ENCODE measurements around the gene TLCD3B.

Gene TLCD3B

DNA sequence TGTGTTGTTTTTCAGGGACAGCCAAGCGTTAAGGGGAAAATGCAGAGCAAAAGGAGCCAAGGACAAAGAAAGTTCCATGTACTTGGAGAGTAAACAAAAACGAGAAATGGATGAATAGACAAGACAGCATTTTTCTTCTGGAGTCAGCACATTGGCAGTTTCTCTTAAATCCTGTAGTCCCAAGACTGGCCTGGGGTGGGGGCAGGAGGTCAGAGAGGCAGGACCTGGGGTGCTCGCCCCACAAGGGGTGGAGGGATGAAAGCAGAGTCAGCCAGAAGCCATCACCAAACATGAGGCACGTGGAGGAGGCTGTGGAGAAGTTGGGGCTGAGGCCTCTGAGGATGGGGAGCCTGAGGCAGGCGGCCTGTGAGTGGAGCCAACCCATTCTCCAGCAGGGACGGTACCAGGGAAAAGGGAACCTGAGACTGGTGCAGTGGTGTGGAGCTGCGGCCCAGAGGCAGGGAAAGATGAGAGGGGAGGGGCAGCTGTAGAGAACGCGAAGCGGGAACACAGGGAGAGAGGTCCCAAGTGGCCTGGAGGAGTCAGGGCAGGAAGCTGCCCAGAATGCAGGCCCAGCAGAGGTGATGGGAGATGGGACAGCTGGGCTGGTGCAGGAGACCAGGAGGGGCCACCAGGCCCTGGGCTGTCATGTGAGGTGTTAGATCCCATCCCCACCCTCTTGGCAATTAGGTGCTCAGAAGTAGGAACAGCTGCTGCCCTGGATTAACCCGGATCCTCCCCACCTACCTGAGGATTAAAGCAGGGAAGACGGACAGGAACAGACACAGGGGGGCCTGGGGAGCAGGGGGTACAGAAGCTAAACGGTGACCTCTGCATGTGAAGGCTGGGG lies 3.3 kb downstream of the TLCD3B start:
- Histone ChIP-seq H3K27ac (ENCODE audit: low read depth, low read length) (no peak overlapping the region), H3K14ac (ENCODE audit: low read length) (no peak overlapping the region), H2BK12ac (ENCODE audit: low read length) (no peak overlapping the region), H3K27me3 (ENCODE audit: insufficient read depth, low read length) (peaks cover 25% of the 10 kb centered on the region), H3K4ac (ENCODE audit: low read depth, low read length) (no peak overlapping the region), H3K9me3 (ENCODE audit: insufficient read depth, low read depth, low read length) (peaks cover 2% of the 10 kb centered on the region), H3K18ac (ENCODE audit: low read length) (no peak overlapping the region), H3K79me2 (ENCODE audit: control insufficient read depth, insufficient read depth, low read length, poor library complexity) (no peaks in the 10 kb centered on the region), H3K36me3 (ENCODE audit: control insufficient read depth in 1 of 2, insufficient read depth in 2 of 2, low read length in 2 of 2) (no peaks in the 10 kb centered on the region), H2BK120ac (ENCODE audit: insufficient read depth, low read length, poor library complexity) (no peak overlapping the region), H3K23ac (ENCODE audit: low read length) (no peak overlapping the region), H3K4me2 (ENCODE audit: low read length) (no peak overlapping the region), H3K9ac (ENCODE audit: low read length) (no peak overlapping the region), H4K8ac (ENCODE audit: low read depth, low read length) (no peak overlapping the region), H2AFZ (ENCODE audit: insufficient read depth, low read length, poor library complexity) (no peak overlapping the region), H4K91ac (ENCODE audit: low read depth, low read length) (no peak overlapping the region), H3K4me1 (ENCODE audit: control insufficient read depth in 1 of 2, insufficient read depth in 2 of 2, low read length in 2 of 2) (no peaks in the 10 kb centered on the region), H4K12ac (ENCODE audit: low read depth, low read length) (no peak overlapping the region), H2AK5ac (ENCODE audit: low read length) (no peak overlapping the region), H2BK5ac (ENCODE audit: low read depth, low read length, poor library complexity) (no peak overlapping the region), H3K79me1 (ENCODE audit: low read length) (no peaks in the 10 kb centered on the region), H3K4me3 (ENCODE audit: low read depth, low read length) (no peak overlapping the region)
- no CpG with 5 or more reads among the region's 13 CpGs for WGBS (ENCODE audit: extremely low coverage, insufficient coverage, insufficient read length)
- no peak for DNase-seq

DNA sequence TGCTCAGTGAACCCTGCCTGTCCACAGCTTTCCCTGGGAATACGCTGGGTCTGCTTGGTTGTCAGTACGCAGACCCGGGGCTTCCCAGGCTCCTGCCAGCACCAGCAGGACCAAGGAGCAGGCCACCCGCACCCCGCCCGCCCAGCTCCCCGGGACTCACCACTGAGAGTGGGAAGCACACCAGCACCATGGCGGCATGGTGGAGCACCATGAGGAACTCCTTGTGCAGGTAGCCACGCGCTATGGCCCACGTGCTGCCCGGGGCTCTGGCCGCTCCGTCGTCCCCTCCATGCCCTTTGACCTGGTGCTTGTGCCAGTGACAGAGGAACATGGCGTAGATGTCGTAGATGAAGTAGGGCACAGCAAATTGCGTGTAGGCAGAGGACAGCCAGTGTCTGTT lies 4.6 kb downstream of the TLCD3B start:
- Histone ChIP-seq H3K27me3 (ENCODE audit: insufficient read depth, low read length) (peaks cover 19% of the 10 kb centered on the region), H3K9me3 (ENCODE audit: insufficient read depth, low read depth, low read length) (peaks cover 2% of the 10 kb centered on the region), H3K9ac (ENCODE audit: low read length) (no peak overlapping the region), H3K4ac (ENCODE audit: low read depth, low read length) (no peak overlapping the region), H4K8ac (ENCODE audit: low read depth, low read length) (no peak overlapping the region), H4K91ac (ENCODE audit: low read depth, low read length) (no peak overlapping the region), H3K14ac (ENCODE audit: low read length) (no peak overlapping the region), H3K4me3 (ENCODE audit: low read depth, low read length) (no peak overlapping the region), H3K18ac (ENCODE audit: low read length) (no peak overlapping the region), H3K27ac (ENCODE audit: low read depth, low read length) (no peak overlapping the region), H2AFZ (ENCODE audit: insufficient read depth, low read length, poor library complexity) (no peak overlapping the region), H3K36me3 (ENCODE audit: control insufficient read depth in 1 of 2, insufficient read depth in 2 of 2, low read length in 2 of 2) (no peaks in the 10 kb centered on the region), H3K79me1 (ENCODE audit: low read length) (no peaks in the 10 kb centered on the region), H3K23ac (ENCODE audit: low read length) (no peak overlapping the region), H2AK5ac (ENCODE audit: low read length) (no peak overlapping the region), H2BK5ac (ENCODE audit: low read depth, low read length, poor library complexity) (no peak overlapping the region), H3K79me2 (ENCODE audit: control insufficient read depth, insufficient read depth, low read length, poor library complexity) (no peaks in the 10 kb centered on the region), H3K4me1 (ENCODE audit: control insufficient read depth in 1 of 2, insufficient read depth in 2 of 2, low read length in 2 of 2) (no peaks in the 10 kb centered on the region), H3K4me2 (ENCODE audit: low read length) (no peak overlapping the region), H2BK12ac (ENCODE audit: low read length) (no peak overlapping the region), H4K12ac (ENCODE audit: low read depth, low read length) (no peak overlapping the region), H2BK120ac (ENCODE audit: insufficient read depth, low read length, poor library complexity) (no peak overlapping the region)
- DNase-seq: no peak
- WGBS (ENCODE audit: extremely low coverage, insufficient coverage, insufficient read length): no CpG with 5 or more reads among the region's 18 CpGs

DNA sequence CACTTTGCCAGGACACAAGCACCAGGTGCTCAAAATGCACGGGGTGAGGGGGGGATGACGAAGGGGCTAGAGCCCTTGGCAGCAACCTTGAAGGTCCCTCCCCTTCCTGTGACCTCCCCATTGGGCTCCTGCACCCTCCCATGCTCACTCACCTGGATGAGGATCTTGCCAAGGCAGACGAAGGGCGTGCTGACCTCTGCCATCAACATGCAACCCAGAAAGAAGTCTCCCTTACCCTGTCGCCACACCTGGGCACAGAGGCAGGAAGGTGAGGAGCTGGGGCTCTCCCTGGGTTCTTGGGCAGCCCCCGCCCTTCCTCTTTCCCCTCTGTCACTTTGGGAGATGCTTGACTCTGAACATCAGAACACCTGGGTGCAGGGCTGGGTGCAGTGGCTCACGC lies 5.5 kb downstream of the TLCD3B start:
- Histone ChIP-seq H4K91ac (ENCODE audit: low read depth, low read length) (no peak overlapping the region), H4K12ac (ENCODE audit: low read depth, low read length) (no peak overlapping the region), H3K27ac (ENCODE audit: low read depth, low read length) (no peak overlapping the region), H3K36me3 (ENCODE audit: control insufficient read depth in 1 of 2, insufficient read depth in 2 of 2, low read length in 2 of 2) (no peaks in the 10 kb centered on the region), H3K9ac (ENCODE audit: low read length) (no peak overlapping the region), H3K23ac (ENCODE audit: low read length) (no peak overlapping the region), H3K4me2 (ENCODE audit: low read length) (no peak overlapping the region), H3K27me3 (ENCODE audit: insufficient read depth, low read length) (peaks cover 14% of the 10 kb centered on the region), H3K14ac (ENCODE audit: low read length) (no peak overlapping the region), H3K4me1 (ENCODE audit: control insufficient read depth in 1 of 2, insufficient read depth in 2 of 2, low read length in 2 of 2) (peaks cover 0 to 4% of the 10 kb centered on the region in 2 experiments), H3K18ac (ENCODE audit: low read length) (no peak overlapping the region), H2AK5ac (ENCODE audit: low read length) (no peak overlapping the region), H3K9me3 (ENCODE audit: insufficient read depth, low read depth, low read length) (peaks cover 2% of the 10 kb centered on the region), H3K4ac (ENCODE audit: low read depth, low read length) (no peak overlapping the region), H2BK120ac (ENCODE audit: insufficient read depth, low read length, poor library complexity) (no peak overlapping the region), H3K4me3 (ENCODE audit: low read depth, low read length) (no peak overlapping the region), H2BK12ac (ENCODE audit: low read length) (no peak overlapping the region), H4K8ac (ENCODE audit: low read depth, low read length) (no peak overlapping the region), H3K79me2 (ENCODE audit: control insufficient read depth, insufficient read depth, low read length, poor library complexity) (no peaks in the 10 kb centered on the region), H3K79me1 (ENCODE audit: low read length) (no peaks in the 10 kb centered on the region), H2BK5ac (ENCODE audit: low read depth, low read length, poor library complexity) (no peak overlapping the region), H2AFZ (ENCODE audit: insufficient read depth, low read length, poor library complexity) (no peak overlapping the region)
- WGBS (ENCODE audit: extremely low coverage, insufficient coverage, insufficient read length): no CpG with 5 or more reads among the region's 7 CpGs
- DNase-seq: no peak

DNA sequence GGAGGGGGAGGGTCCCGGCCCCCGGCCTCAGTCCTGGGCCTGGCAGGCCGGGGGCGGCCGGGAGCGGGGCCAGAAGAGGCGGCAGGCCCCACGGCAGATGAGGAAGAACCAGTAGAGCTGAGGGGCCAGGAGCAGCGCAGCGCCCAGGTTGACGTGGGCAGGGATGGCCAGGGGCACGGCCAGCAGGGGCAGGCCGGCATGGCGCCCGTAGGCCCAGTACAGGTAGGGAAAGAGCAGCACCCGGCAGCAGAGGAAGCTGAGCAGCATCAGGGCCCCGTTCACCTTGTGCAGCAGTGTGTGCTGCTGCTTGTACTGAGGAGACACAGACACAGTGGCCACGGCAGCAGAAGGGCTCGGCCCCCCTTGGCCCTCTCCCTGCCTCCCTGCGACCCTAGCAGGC lies 5.9 kb downstream of the TLCD3B start:
- no peaks in the 10 kb centered on the region for H3K36me3 ChIP-seq (ENCODE audit: control insufficient read depth in 1 of 2, insufficient read depth in 2 of 2, low read length in 2 of 2)
- no peak overlapping the region for H2AFZ ChIP-seq (ENCODE audit: insufficient read depth, low read length, poor library complexity)
- no peak overlapping the region for H4K91ac ChIP-seq (ENCODE audit: low read depth, low read length)
- no peak overlapping the region for H3K4me3 ChIP-seq (ENCODE audit: low read depth, low read length)
- peaks cover 2% of the 10 kb centered on the region for H3K9me3 ChIP-seq (ENCODE audit: insufficient read depth, low read depth, low read length)
- no peak overlapping the region for H4K8ac ChIP-seq (ENCODE audit: low read depth, low read length)
- H3K4ac ChIP-seq (ENCODE audit: low read depth, low read length): no peak overlapping the region
- H3K23ac ChIP-seq (ENCODE audit: low read length): no peak overlapping the region
- no peaks in the 10 kb centered on the region for H3K79me2 ChIP-seq (ENCODE audit: control insufficient read depth, insufficient read depth, low read length, poor library complexity)
- no CpG with 5 or more reads among the region's 20 CpGs for WGBS (ENCODE audit: extremely low coverage, insufficient coverage, insufficient read length)
- H2BK12ac ChIP-seq (ENCODE audit: low read length): no peak overlapping the region
- no peak overlapping the region for H3K27ac ChIP-seq (ENCODE audit: low read depth, low read length)
- H2BK5ac ChIP-seq (ENCODE audit: low read depth, low read length, poor library complexity): no peak overlapping the region
- DNase-seq: no peak
- H4K12ac ChIP-seq (ENCODE audit: low read depth, low read length): no peak overlapping the region
- H2BK120ac ChIP-seq (ENCODE audit: insufficient read depth, low read length, poor library complexity): no peak overlapping the region
- H3K79me1 ChIP-seq (ENCODE audit: low read length): no peaks in the 10 kb centered on the region
- peaks cover 0 to 4% of the 10 kb centered on the region in 2 experiments for H3K4me1 ChIP-seq (ENCODE audit: control insufficient read depth in 1 of 2, insufficient read depth in 2 of 2, low read length in 2 of 2)
- no peak overlapping the region for H3K4me2 ChIP-seq (ENCODE audit: low read length)
- no peak overlapping the region for H3K18ac ChIP-seq (ENCODE audit: low read length)
- H2AK5ac ChIP-seq (ENCODE audit: low read length): no peak overlapping the region
- no peak overlapping the region for H3K14ac ChIP-seq (ENCODE audit: low read length)
- peaks cover 10% of the 10 kb centered on the region for H3K27me3 ChIP-seq (ENCODE audit: insufficient read depth, low read length)
- H3K9ac ChIP-seq (ENCODE audit: low read length): no peak overlapping the region
